Measurements from ENCODE around the gene COBLL1.

The COBLL1 gene

GRCh38 chr2:164734196-164734595 lies 107.4 kb downstream of the COBLL1 start:
- no CpG with 5 or more reads among the region's 3 CpGs for WGBS (ENCODE audit: insufficient coverage, insufficient read length)
- Histone ChIP-seq H3K27me3 (ENCODE audit: control insufficient read depth, insufficient read depth, low read length) (no peaks in the 10 kb centered on the region), H3K4me3 (ENCODE audit: low read length) (no peak overlapping the region), H3K36me3 (ENCODE audit: control insufficient read depth, insufficient read depth, low read length) (no peaks in the 10 kb centered on the region), H3K27ac (ENCODE audit: low read length) (no peak overlapping the region), H3K4me1 (ENCODE audit: control insufficient read depth, insufficient read depth, low read length) (no peaks in the 10 kb centered on the region), H3K9me3 (ENCODE audit: control insufficient read depth, insufficient read depth, low read length) (no peaks in the 10 kb centered on the region)
- no peak for DNase-seq (ENCODE audit: low read depth, low spot score)

- no peaks in the 10 kb centered on the region for H3K9me3 ChIP-seq (ENCODE audit: control insufficient read depth, insufficient read depth, low read length)
- no peak overlapping the region for H3K27ac ChIP-seq (ENCODE audit: low read length)
- DNase-seq (ENCODE audit: low read depth, low spot score), result no peak
- no peaks in the 10 kb centered on the region for H3K36me3 ChIP-seq (ENCODE audit: control insufficient read depth, insufficient read depth, low read length)
- no peak overlapping the region for H3K4me3 ChIP-seq (ENCODE audit: low read length)
- H3K27me3 ChIP-seq (ENCODE audit: control insufficient read depth, insufficient read depth, low read length), result no peaks in the 10 kb centered on the region
- WGBS (ENCODE audit: insufficient coverage, insufficient read length), result no CpG with 5 or more reads among the region's 3 CpGs
- no peaks in the 10 kb centered on the region for H3K4me1 ChIP-seq (ENCODE audit: control insufficient read depth, insufficient read depth, low read length)
Observed at GRCh38 chr2:164725542-164725941, 116.1 kb downstream of the COBLL1 start.

- no peaks in the 10 kb centered on the region for H3K36me3 ChIP-seq (ENCODE audit: control insufficient read depth, insufficient read depth, low read length)
- no peak overlapping the region for H3K27ac ChIP-seq (ENCODE audit: low read length)
- no peaks in the 10 kb centered on the region for H3K9me3 ChIP-seq (ENCODE audit: control insufficient read depth, insufficient read depth, low read length)
- DNase-seq (ENCODE audit: low read depth, low spot score), result no peak
- H3K27me3 ChIP-seq (ENCODE audit: control insufficient read depth, insufficient read depth, low read length), result no peaks in the 10 kb centered on the region
- H3K4me3 ChIP-seq (ENCODE audit: low read length), result no peak overlapping the region
- no CpG with 5 or more reads among the region's 2 CpGs for WGBS (ENCODE audit: insufficient coverage, insufficient read length)
- H3K4me1 ChIP-seq (ENCODE audit: control insufficient read depth, insufficient read depth, low read length), result no peaks in the 10 kb centered on the region
Observed at GRCh38 chr2:164722616-164723338, 118.8 kb downstream of the COBLL1 start.

GRCh38 chr2:164721430-164721829 lies 120.2 kb downstream of the COBLL1 start:
- no peak for DNase-seq (ENCODE audit: low read depth, low spot score)
- H3K4me1 ChIP-seq (ENCODE audit: control insufficient read depth, insufficient read depth, low read length), result no peaks in the 10 kb centered on the region
- H3K27ac ChIP-seq (ENCODE audit: low read length), result no peak overlapping the region
- WGBS (ENCODE audit: insufficient coverage, insufficient read length), result no CpG with 5 or more reads among the region's 1 CpG
- H3K36me3 ChIP-seq (ENCODE audit: control insufficient read depth, insufficient read depth, low read length), result no peaks in the 10 kb centered on the region
- H3K9me3 ChIP-seq (ENCODE audit: control insufficient read depth, insufficient read depth, low read length), result no peaks in the 10 kb centered on the region
- H3K27me3 ChIP-seq (ENCODE audit: control insufficient read depth, insufficient read depth, low read length), result no peaks in the 10 kb centered on the region
- H3K4me3 ChIP-seq (ENCODE audit: low read length), result no peak overlapping the region

- Histone ChIP-seq H3K4me3 (ENCODE audit: low read length) (no peak overlapping the region), H3K9me3 (ENCODE audit: control insufficient read depth, insufficient read depth, low read length) (no peaks in the 10 kb centered on the region), H3K27ac (ENCODE audit: low read length) (no peak overlapping the region), H3K36me3 (ENCODE audit: control insufficient read depth, insufficient read depth, low read length) (no peaks in the 10 kb centered on the region), H3K4me1 (ENCODE audit: control insufficient read depth, insufficient read depth, low read length) (no peaks in the 10 kb centered on the region), H3K27me3 (ENCODE audit: control insufficient read depth, insufficient read depth, low read length) (no peaks in the 10 kb centered on the region)
- no CpG with 5 or more reads among the region's 3 CpGs for WGBS (ENCODE audit: insufficient coverage, insufficient read length)
- DNase-seq (ENCODE audit: low read depth, low spot score), result no peak
Observed at GRCh38 chr2:164719996-164720941, 121.4 kb downstream of the COBLL1 start.

GRCh38 chr2:164717000-164717803 lies 124.4 kb downstream of the COBLL1 start:
- Histone ChIP-seq H3K4me3 (ENCODE audit: low read length) (no peak overlapping the region), H3K9me3 (ENCODE audit: control insufficient read depth, insufficient read depth, low read length) (no peaks in the 10 kb centered on the region), H3K27me3 (ENCODE audit: control insufficient read depth, insufficient read depth, low read length) (no peaks in the 10 kb centered on the region), H3K27ac (ENCODE audit: low read length) (no peak overlapping the region), H3K36me3 (ENCODE audit: control insufficient read depth, insufficient read depth, low read length) (no peaks in the 10 kb centered on the region), H3K4me1 (ENCODE audit: control insufficient read depth, insufficient read depth, low read length) (no peaks in the 10 kb centered on the region)
- WGBS (ENCODE audit: insufficient coverage, insufficient read length), result no CpG with 5 or more reads among the region's 6 CpGs
- DNase-seq (ENCODE audit: low read depth, low spot score), result no peak

GRCh38 chr2:164714471-164714870 lies 127.2 kb downstream of the COBLL1 start:
- Histone ChIP-seq H3K27ac (ENCODE audit: low read length) (no peak overlapping the region), H3K4me3 (ENCODE audit: low read length) (no peak overlapping the region), H3K27me3 (ENCODE audit: control insufficient read depth, insufficient read depth, low read length) (no peaks in the 10 kb centered on the region), H3K4me1 (ENCODE audit: control insufficient read depth, insufficient read depth, low read length) (no peaks in the 10 kb centered on the region), H3K9me3 (ENCODE audit: control insufficient read depth, insufficient read depth, low read length) (no peaks in the 10 kb centered on the region), H3K36me3 (ENCODE audit: control insufficient read depth, insufficient read depth, low read length) (no peaks in the 10 kb centered on the region)
- DNase-seq (ENCODE audit: low read depth, low spot score), result no peak
- no CpG with 5 or more reads among the region's 1 CpG for WGBS (ENCODE audit: insufficient coverage, insufficient read length)

GRCh38 chr2:164711766-164712138 lies 129.9 kb downstream of the COBLL1 start:
- no peaks in the 10 kb centered on the region for H3K4me1 ChIP-seq (ENCODE audit: control insufficient read depth, insufficient read depth, low read length)
- H3K27ac ChIP-seq (ENCODE audit: low read length), result no peak overlapping the region
- H3K4me3 ChIP-seq (ENCODE audit: low read length), result no peak overlapping the region
- DNase-seq (ENCODE audit: low read depth, low spot score), result no peak
- H3K9me3 ChIP-seq (ENCODE audit: control insufficient read depth, insufficient read depth, low read length), result no peaks in the 10 kb centered on the region
- no peaks in the 10 kb centered on the region for H3K27me3 ChIP-seq (ENCODE audit: control insufficient read depth, insufficient read depth, low read length)
- no CpG with 5 or more reads among the region's 1 CpG for WGBS (ENCODE audit: insufficient coverage, insufficient read length)
- H3K36me3 ChIP-seq (ENCODE audit: control insufficient read depth, insufficient read depth, low read length), result no peaks in the 10 kb centered on the region

- DNase-seq (ENCODE audit: low read depth, low spot score), result no peak
- no CpG with 5 or more reads among the region's 6 CpGs for WGBS (ENCODE audit: insufficient coverage, insufficient read length)
- H3K27ac ChIP-seq (ENCODE audit: low read length), result no peak overlapping the region
- H3K9me3 ChIP-seq (ENCODE audit: control insufficient read depth, insufficient read depth, low read length), result no peaks in the 10 kb centered on the region
- no peaks in the 10 kb centered on the region for H3K27me3 ChIP-seq (ENCODE audit: control insufficient read depth, insufficient read depth, low read length)
- no peaks in the 10 kb centered on the region for H3K4me1 ChIP-seq (ENCODE audit: control insufficient read depth, insufficient read depth, low read length)
- H3K36me3 ChIP-seq (ENCODE audit: control insufficient read depth, insufficient read depth, low read length), result no peaks in the 10 kb centered on the region
- H3K4me3 ChIP-seq (ENCODE audit: low read length), result no peak overlapping the region
Observed at GRCh38 chr2:164710837-164711765, 130.5 kb downstream of the COBLL1 start.
